ENCODE results near the gene NUP153. TPM values are rescaled to one million over a fixed set of nuclear protein-coding genes. Genes with fewer than 3 reads are reported as not detected.
"Not testable (repeated sequence)": the region's sequence is repeated elsewhere in the genome, so short reads cannot be mapped to it uniquely, and the experiment has no call there.

Gene NUP153
- total RNA-seq, 1 donor from 2014 or later, result 31.0 TPM

DNA sequence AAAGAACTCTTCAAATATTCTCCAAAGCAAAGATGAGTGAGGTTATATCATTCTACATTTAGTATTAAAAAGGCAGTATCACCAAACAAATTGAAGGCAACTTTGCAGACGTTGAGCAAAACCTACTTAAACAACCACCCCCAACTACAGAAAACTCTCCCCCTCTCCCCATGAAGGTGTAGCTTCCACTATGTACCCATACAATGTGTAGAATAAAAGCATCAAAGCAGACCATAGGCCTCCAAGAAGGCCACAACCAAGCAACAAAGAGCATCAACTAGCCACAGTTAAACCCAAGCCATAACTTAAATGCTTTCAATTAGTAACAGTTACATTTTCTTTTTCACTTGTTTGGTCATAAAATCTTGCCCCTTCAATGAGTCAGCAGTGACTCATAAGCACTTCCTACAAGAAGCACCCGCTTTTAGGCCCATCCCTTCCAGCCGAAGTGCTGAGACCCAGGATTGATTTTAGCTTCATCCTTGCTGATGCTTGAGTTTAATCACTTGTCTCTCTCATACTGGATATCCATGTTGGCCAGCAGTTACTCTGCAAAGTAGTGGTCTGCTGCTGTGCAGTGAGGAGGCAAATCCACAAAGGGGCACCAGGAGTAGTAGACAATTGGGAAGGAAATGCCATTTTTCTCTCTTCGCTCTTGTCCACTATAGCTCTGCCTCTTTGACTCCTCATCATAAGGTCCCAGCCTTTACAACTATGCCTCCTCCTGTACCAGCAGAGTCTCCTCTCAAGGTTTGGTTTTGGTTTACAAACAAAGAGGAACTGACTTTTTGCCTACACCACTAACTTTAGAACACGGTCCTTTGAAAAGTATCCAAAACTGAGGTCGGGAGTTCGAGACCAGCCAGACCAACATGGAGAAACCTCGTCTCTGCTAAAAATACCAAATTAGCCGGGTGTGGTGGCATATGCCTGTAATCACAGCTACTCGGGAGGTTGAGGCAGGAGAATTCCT lies 8.4 kb upstream of the NUP153 start:
- peak; percentile 55 for DNase-seq (ENCODE audit: low read depth)

DNA sequence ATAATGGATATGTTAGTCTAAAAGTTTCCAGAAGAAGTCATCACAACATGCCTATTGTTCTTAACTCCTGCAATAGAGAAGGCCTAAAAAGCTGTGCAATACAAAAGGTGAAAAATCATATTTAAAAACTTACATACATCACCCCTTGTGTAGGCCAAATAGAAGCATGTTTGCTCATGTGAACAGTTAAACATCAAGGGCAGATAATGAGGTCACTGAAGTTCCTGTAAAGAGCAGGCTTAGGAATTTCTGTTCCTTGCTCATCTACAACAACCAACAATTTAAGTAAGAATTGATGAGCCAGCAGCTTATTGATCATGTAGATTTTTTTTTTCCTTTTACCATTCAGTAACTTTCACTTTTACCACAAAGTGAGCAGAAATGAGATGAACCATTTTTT lies 7.5 kb upstream of the NUP153 start:
- DNase-seq (ENCODE audit: low read depth), result no peak

DNA sequence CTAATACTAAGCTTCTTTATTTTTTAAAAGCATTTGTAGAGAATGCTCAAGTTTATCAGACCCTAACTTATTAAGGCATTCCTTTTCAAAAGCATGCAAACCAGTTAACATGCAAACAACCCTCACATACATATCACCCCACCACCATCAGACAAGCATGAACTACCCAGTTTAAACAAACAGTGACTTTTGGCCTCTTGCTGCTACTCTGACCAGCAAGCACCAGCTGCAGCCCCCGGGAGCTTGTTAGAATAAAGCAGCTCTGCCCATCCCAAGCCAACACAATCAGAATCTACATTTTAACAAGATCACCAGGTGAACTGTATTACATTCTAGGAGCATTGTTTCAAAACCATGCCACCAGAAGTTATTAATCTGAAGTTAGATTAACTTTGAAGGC lies 5.9 kb upstream of the NUP153 start:
- no peak for DNase-seq (ENCODE audit: low read depth)

DNA sequence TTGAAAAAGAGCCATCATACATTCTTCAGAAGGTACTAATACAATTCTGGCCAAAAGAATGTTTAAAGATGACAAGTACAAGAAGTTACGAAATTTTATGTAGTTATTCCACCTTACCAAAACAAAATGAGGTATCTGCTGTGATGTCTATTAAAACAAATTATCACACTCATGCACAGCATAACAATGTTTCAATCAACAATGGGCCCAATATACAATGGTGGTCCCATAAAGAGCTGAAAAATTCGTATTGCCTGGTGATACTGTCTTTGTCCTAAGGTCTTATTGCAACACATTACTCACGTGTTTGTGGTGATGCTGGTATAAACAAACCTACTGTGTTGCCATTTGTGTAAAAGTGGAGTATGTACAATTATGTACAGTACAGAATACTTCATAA lies 3.6 kb upstream of the NUP153 start:
- DNase-seq (ENCODE audit: low read depth), result no peak

DNA sequence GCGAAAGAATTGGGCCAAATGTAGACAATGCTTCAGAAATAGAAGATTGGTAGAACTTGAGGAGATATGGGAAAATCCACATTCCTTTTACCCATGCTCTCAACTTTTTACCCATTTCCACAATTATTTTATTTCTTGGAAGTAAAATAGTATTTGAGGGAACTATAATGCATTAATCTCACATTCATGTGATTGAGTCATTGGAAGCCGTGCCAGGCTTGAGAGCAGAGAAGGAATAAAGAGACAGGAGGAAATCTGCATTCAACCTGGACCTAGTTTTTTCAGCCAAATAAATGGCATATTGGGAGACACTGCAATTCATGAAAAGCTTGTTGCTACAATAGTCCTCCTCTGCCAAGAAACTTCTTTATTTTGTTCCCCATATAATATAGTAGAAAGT lies 2.8 kb upstream of the NUP153 start:
- DNase-seq (ENCODE audit: low read depth), result no peak

DNA sequence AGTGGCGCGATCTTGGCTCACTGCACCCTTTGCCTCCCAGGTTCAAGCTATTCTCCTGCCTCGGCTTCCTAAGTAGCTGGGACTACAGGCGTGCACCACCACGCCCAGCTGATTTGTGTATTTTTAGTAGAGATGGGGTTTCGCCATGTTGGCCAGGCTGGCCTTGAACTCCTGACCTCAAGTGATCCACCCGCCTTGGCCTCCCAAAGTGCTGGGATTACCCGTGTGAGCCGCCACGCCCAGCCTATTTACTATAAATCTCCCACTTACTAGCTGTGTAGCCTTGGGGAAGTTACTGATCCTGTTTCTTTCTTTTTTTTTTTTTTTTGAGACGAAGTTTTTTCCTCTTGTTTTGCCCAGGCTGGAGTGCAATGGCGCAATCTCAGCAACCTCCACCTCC lies 1.3 kb upstream of the NUP153 start:
- not testable (repeated sequence) for DNase-seq (ENCODE audit: low read depth)

DNA sequence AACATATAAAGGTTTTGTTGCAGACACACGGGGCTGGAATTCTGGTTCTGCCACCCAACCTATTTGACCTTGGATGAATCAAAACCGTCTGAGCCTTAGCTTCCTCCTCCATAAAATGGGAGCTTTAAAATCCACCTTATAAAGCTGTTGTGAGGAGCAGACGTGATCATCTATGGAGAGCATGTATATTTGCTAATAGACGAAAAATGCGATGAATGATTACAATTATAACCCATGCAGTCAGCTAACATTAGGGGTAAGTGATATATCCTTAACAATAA lies 586 bp upstream of the NUP153 start:
- no peak for DNase-seq (ENCODE audit: low read depth)

DNA sequence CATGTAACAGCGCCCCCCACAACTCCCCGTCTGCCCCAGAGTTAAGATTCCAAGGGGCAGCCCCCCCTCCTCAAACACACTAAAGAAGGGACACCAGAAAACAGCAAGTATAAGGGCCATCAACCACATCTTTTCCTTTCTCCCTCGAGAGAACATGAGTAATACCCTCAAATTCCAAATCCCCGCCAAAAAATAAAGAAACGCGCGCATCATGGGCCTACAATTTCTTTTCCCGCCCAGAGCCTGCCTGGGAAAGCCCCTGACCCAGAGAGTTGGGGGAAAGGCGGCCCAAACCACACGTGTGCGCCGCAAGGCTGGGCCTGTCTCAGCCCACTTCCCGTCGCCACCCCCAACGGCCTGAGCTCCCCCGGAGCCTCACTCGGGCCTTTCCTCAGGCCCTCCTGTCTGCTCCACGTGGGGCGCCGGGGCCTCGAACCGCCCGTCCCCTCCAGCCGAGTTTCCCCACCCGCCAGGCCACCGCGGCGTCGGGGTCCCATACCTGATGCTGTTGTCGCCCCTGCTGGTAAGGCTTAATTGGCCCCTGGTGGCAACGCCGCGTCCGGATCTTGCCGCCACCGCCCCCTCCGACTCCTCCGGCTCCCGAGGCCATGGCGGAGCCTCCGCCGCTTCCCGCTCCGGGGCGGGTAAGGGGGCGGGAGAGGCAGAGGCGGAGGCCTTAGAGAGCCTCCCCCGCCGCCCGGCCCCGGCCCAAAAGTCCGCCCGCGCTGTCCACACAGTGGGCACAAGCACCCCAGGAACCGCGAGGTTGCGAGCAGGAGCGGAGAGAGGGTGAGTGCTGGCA lies 746 bp downstream of the NUP153 start:
- peak; percentile 56 for DNase-seq (ENCODE audit: low read depth)

DNA sequence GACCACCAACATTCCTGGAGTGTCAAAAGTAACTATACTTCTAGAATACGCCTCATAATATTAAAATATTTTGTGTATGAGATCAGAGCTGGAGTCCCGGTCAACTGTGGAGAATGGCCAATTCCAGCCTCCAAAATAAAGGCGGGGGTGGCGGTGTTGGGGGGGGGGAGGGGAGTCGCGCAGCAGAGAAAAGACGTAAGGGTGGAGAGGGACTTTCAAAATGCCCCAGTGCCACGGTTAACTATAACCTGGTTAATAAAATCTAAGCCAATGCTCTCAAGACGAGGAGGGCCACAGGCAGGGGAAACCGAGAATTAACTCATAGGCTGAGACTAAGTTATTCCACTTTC lies 1.3 kb downstream of the NUP153 start:
- DNase-seq (ENCODE audit: low read depth), result peak; percentile 71

DNA sequence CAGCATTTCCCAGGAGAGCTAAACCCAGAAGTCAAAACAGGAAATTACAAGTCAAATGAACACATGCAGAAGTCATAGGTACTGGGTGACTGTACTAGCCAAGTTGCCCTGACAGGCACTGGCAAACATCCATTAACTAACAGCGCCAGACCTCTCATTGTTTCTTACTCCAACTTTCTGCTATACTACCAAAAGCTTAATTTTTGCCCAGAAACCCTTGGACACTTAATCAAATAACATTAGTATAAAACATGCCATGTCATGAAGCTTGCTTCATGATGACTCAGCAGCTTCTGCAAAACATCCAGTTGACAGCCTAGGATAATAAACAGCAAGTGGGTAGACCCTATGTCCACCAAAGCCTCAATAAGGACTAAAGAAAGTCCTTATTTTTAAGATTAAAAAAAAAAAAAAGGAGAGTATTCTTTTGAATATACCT lies 3.5 kb downstream of the NUP153 start:
- DNase-seq (ENCODE audit: low read depth), result peak; percentile 54

DNA sequence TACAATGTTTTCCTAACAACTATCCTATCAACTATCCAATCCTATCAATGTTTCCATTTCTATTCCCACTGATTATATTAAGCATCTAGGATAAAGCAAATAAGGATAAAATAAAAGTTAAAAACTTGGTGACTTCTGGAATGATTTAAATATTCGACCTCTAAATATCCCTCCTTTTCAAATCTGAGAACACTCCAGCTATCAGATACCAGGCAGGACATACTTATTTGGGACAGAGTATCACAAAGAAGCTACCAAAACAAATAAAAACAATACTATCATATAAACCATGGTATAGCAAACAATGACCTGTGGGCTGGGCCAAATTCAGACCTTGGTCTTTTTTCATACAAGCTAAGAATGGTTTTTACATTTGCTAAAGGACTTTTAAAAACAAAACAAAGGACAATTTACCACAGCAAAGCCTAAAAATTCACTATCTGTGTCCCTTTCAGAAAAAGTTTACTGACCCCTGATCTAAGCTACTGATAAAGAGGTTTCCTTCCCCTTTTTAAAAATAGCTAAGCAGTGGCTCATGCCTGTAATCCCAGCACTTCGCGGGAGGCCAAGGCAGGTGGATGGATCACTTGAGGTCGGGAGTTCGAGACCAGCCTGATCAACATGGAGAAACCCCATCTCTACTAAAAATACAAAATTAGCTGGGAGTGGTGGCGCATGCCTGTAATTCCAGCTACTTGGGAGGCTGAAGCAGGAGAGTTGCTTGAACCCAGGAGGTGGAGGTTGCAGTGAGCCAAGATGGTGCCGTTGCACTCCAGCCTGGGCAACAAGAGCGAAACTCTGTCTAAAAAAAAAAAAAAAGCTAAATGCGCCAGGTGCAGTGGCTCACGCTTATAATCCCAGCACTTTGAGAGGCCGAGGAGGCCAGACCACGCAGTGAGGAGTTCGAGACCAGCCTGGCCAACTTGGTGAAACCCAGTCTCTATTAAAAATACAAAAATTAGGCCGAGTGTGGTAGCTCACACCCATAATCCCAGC lies 6.0 kb downstream of the NUP153 start:
- no peak for DNase-seq (ENCODE audit: low read depth)

DNA sequence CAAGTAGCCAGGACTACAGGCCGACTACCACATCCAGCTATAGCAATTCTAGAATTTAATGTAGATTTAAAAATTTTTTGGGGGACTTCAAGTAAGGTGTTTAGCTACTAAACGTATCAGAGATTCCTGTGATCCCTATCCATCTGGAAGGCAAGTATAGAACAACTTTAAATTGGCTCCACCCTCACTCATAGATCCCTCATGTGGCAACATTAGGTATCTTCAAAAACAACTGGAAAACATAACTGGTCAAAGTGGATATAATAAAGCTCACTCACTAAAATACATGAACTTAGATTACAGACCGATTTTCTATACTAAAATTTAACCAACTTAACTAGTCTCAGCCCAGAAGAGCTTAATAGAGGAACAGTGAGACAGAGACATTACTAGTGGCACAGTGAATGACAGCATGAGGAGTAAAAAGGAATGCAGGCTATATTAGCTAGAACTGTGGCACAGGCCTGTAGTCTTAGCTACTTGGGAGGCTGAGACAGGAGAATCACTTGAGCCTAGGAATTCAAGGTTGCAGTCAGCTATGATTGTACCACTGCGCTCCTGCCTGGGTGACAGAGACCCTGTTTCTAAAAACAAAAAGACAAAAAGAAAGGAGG lies 14.7 kb downstream of the NUP153 start:
- DNase-seq (ENCODE audit: low read depth), result no peak

DNA sequence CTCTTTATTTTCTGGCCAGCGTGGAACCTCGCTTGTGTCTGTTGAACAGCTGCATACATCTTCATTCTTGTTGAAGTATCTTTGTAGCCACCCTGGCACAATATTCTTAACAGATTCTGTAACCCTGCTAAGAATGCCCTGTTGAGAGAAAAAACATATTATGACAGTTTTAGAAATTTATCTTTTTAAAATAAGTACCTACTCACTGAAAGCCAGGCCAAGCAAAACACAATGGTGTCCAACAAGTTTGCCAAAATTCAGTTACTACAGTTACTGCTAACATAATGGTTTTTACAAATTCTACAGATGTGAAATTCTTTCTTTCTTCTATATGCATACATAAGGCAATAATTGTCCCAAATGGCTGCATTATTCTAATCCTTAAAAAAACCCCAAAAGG lies 18.2 kb downstream of the NUP153 start:
- DNase-seq (ENCODE audit: low read depth), result peak; percentile 22

DNA sequence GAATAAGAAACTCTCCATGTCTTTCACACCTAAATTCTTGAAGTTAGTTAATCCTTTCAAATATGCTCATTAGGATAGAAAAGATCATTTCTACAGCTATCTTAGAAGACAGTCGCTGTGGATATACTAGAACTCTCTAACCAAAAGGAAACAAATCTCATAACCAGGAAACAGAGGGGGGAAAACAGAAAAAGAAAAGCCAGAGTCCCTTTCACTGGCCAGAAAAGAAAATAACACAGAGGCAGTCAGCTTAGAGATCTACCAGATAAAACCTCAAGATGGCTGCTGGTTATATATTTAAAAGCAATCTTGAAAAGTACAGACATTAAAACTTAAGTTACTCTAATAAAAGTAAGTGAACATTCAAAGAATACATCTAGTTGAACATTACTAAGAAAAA lies 19.6 kb downstream of the NUP153 start:
- DNase-seq (ENCODE audit: low read depth), result no peak

DNA sequence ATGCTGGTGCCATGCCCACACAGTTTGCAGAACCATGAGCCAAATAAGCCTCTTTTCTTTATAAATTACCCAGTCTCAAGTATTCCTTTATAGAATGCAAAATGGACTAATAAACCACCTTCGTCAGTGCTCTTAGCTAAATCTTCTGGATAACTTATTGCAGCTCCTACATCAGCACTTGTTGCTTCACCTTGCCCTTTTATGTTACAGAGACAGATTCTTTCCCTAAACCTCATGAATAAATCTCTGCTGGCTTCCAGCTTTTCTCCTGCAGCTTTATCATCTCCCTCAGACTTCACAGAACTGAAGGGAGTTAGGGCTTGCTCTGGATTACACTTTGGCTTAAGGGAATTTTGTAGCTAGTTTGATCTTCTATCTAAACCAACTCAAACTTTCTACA lies 22.6 kb downstream of the NUP153 start:
- DNase-seq (ENCODE audit: low read depth), result no peak

DNA sequence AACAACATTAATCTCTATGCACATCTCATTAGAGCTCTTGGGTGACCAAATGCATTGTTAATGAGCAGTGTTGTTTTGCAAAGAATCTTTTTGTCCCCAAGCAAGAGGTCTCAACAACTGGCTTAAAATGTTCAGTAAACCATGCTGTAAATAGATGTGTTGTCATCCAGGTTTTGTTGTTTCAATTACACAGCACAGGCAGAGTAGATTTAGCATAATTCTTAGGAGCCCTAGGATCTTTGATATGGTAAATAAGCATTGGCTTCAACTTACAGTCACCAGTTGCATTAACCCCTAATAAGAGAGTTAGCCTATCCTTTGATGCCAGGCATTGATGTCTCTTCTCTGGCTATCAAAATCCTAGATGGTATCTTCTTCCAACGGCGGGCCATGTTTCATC lies 23.3 kb downstream of the NUP153 start:
- DNase-seq (ENCODE audit: low read depth), result no peak

DNA sequence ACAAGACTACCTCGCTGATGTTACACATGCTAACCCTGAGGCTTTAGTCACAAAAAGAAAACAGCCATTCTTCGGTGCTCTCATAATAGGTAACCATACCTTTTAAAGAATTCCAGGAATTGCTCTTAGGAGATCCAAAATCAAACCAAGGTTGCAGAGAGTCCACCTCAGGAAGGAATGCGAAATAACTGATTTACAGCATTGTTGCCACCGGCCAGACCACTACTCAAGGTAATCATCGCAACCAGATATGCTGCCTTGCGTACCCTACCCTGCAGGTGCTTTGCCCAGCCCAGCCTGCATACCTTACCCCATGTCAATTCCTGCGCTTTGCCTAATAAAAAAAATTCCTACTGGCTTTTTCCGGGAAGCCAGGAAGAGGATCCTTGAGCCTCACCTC lies 27.0 kb downstream of the NUP153 start:
- DNase-seq (ENCODE audit: low read depth), result no peak

DNA sequence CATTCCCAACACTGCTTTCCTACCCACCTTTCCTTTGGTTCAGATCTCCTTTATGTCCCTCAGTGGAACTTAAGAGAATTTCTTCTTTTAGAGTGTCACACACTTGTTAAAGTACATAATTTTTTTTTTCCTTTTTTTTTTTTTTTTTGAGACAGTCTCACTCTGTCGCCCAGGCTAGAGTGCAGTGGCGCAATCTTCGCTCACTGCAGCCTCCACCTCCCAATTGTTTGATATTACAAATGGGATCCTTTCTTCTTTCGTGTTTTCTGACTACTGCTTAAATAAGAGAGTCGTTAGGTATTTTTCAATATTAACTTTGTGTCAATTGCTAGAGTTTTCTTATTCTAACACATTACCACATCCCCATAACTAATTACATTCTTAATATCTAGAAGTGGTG lies 29.1 kb downstream of the NUP153 start:
- no peak for DNase-seq (ENCODE audit: low read depth)

DNA sequence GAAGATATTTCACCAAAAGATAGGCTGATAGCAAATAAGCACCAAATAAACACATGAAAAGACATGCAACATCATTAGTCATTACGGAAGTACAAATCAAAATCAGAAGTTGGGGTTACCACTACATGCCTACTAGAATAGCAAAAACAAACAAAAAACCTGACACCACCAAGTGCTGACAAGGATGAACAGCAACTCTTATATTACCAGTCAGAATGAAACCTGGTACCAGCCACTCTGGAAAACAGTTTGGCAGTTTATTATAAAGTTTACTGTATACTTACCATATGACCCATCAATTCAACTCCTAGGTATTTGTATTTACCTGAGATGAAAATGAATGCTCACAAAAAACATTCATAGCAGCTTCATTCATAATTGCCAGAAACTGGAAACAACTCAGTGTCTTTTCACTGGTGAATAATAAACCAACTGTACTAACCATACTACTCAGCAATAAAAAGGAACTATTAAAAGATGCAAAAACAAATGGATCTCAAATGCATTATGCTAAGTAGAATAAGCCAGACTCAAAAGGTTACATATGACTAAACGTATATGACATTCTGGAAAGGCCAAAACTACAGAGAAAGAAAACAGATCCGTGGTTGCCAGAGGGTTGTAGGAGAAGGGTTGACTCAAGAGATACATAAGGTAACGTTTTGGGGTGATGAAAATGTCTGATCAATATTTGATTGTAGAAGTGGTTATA lies 33.0 kb downstream of the NUP153 start:
- DNase-seq (ENCODE audit: low read depth), result no peak

DNA sequence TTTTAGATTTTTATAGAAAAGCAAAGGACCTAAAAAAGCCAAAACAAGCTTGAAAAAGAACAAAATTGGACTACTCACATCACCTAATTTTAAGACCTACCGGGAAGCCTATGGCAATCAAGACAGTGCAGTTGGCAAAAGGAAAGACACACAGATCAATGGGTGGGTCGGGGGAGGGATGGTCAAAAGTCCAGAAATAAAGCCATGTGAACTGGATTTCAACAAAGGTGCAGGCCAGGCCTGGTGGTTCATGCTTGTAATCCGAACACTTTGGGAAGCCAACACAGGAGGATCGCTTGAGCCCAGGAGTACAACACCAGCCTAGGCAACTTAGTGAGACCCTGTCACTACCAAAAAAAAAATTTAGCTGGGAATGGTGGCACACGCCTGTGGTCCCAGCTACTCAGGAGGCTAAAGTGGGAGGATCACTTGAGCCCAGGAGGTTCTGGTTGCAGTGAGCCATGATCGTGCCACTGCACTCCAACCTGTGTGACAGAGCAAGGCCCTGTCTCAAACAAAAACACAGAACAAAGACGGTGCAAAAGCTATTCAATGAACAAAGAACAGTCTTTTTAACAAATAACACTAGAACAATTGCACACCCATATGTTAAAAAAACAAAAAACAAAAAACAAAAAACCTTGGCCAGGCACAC lies 34.5 kb downstream of the NUP153 start:
- no peak for DNase-seq (ENCODE audit: low read depth)
